ENCODE results near the gene RECQL5.
"Not testable (repeated sequence)": the region's sequence is repeated elsewhere in the genome, so short reads cannot be mapped to it uniquely, and the experiment has no call there.

RECQL5 gene

DNA sequence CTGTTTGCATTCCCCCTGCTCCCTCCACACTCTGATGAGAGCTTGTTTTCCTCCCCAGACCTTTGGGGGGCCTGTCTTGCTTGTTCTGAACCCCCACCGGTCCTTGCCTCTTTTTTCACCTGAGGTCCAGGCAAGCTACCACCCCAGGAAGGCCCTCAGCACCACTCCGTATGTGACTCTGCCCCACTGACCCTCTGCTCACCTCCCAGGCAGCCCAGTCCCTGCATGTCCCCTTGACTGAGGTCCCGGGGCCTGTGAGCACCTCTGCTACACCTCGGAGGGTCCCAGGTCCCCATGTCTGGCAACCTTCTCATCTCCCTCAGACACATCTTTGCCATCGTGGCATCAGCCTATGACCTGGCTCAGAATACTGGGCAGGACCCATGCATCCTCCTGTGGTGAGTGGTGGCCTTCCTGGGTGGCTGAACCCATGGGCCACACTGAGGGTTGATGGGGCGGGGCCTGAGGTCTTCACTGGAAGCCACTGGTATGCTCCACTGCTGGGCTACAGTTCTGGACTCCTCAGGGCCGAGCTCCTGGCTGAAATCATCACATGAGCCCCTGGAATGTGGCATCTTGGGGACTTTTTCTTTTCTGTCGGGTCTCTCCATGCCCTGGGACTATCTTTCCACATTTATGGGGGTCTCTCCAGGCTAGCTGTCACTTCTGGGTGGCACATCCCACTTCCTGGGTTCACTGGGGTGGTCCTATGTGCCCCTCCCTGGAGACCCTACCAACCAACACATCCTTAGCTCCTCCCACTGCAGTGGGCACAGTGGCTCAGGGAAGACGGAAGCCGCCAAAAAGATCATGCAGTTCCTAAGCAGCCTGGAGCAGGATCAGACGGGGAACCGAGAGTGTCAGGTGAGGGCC, 75.9 kb downstream of the RECQL5 start:
- Histone ChIP-seq H3K4me3 (ENCODE audit: low read length in 2 of 2) (no peak overlapping the region), H3K27ac (ENCODE audit: low read depth in 2 of 2, low read length in 2 of 2) (no peak overlapping the region), H3K9me3 (ENCODE audit: control insufficient read depth in 2 of 2, low read length in 2 of 2) (no peaks in the 10 kb centered on the region)

DNA sequence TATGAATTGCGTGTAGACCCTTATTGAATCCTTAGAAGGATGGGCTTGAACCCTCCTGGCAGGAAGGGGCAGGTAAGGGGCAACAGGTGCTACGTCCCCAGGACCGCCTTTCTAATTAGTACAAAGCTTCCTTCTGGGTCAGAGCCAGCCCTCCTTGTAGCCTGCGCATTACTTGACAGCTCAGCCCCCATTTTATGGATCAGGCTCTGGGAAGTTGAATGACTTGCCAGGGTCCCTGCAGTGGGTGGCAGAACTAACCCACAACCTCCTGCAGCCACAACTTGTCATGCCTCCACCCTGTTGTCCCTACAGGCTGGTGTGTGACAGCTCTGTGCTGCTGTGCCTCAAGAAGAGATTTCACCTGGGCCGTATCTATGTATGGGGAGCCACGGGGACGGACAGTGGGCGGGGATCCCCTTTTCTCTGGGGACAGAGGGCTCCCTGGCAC, 76.6 kb downstream of the RECQL5 start:
- H3K9ac ChIP-seq (ENCODE audit: low read depth in 1 of 2, low read length in 2 of 2), result peak overlapping the region in 1 of 2 donors; percentile 12
- H3K27ac ChIP-seq (ENCODE audit: low read depth in 2 of 2, low read length in 2 of 2), result no peak overlapping the region
- no peaks in the 10 kb centered on the region for H3K9me3 ChIP-seq (ENCODE audit: control insufficient read depth in 2 of 2, low read length in 2 of 2)
- peaks cover 9 to 11% of the 10 kb centered on the region in 2 donors for H3K4me1 ChIP-seq (ENCODE audit: control insufficient read depth in 2 of 2, insufficient read depth in 2 of 2, low read length in 2 of 2)
- peak overlapping the region in 1 of 2 donors; percentile 48 for H3K4me3 ChIP-seq (ENCODE audit: low read length in 2 of 2)
- H3K36me3 ChIP-seq (ENCODE audit: control insufficient read depth in 2 of 2, insufficient read depth in 2 of 2, low read length in 2 of 2), result no peaks in the 10 kb centered on the region
- no peaks in the 10 kb centered on the region for H3K27me3 ChIP-seq (ENCODE audit: control insufficient read depth in 2 of 2, insufficient read depth in 2 of 2, low read length in 2 of 2)

More for the DNA sequence above, 75.9 kb downstream of the RECQL5 start:
- Histone ChIP-seq H3K4me1 (ENCODE audit: control insufficient read depth in 2 of 2, insufficient read depth in 2 of 2, low read length in 2 of 2) (peaks cover 9 to 11% of the 10 kb centered on the region in 2 donors), H3K9ac (ENCODE audit: low read depth in 1 of 2, low read length in 2 of 2) (no peak overlapping the region), H3K27me3 (ENCODE audit: control insufficient read depth in 2 of 2, insufficient read depth in 2 of 2, low read length in 2 of 2) (no peaks in the 10 kb centered on the region), H3K36me3 (ENCODE audit: control insufficient read depth in 2 of 2, insufficient read depth in 2 of 2, low read length in 2 of 2) (no peaks in the 10 kb centered on the region)

GRCh38 chr17:75589919-75590303, 77.0 kb downstream of the RECQL5 start:
- H3K27ac ChIP-seq (ENCODE audit: low read depth in 2 of 2, low read length in 2 of 2), result peak overlapping the region in 1 of 2 donors; percentile 61
- peaks cover 9 to 11% of the 10 kb centered on the region in 2 donors for H3K4me1 ChIP-seq (ENCODE audit: control insufficient read depth in 2 of 2, insufficient read depth in 2 of 2, low read length in 2 of 2)
- no peaks in the 10 kb centered on the region for H3K36me3 ChIP-seq (ENCODE audit: control insufficient read depth in 2 of 2, insufficient read depth in 2 of 2, low read length in 2 of 2)
- H3K9ac ChIP-seq (ENCODE audit: low read depth in 1 of 2, low read length in 2 of 2), result peak overlapping the region in 1 of 2 donors; percentile 68
- H3K27me3 ChIP-seq (ENCODE audit: control insufficient read depth in 2 of 2, insufficient read depth in 2 of 2, low read length in 2 of 2), result no peaks in the 10 kb centered on the region
- no peaks in the 10 kb centered on the region for H3K9me3 ChIP-seq (ENCODE audit: control insufficient read depth in 2 of 2, low read length in 2 of 2)
- peak overlapping the region in 1 of 2 donors; percentile 48 for H3K4me3 ChIP-seq (ENCODE audit: low read length in 2 of 2)

- H3K27ac ChIP-seq (ENCODE audit: low read depth in 2 of 2, low read length in 2 of 2), result peak overlapping the region; percentile 82 to 90
- H3K36me3 ChIP-seq (ENCODE audit: control insufficient read depth in 2 of 2, insufficient read depth in 2 of 2, low read length in 2 of 2), result no peaks in the 10 kb centered on the region
- H3K27me3 ChIP-seq (ENCODE audit: control insufficient read depth in 2 of 2, insufficient read depth in 2 of 2, low read length in 2 of 2), result no peaks in the 10 kb centered on the region
- H3K9me3 ChIP-seq (ENCODE audit: control insufficient read depth in 2 of 2, low read length in 2 of 2), result no peaks in the 10 kb centered on the region
- H3K9ac ChIP-seq (ENCODE audit: low read depth in 1 of 2, low read length in 2 of 2), result peak overlapping the region; percentile 68 to 81
- peaks cover 9 to 11% of the 10 kb centered on the region in 2 donors for H3K4me1 ChIP-seq (ENCODE audit: control insufficient read depth in 2 of 2, insufficient read depth in 2 of 2, low read length in 2 of 2)
- H3K4me3 ChIP-seq (ENCODE audit: low read length in 2 of 2), result peak overlapping the region; percentile 64 to 71
Measured at GRCh38 chr17:75589012-75589918, 77.7 kb downstream of the RECQL5 start.

GRCh38 chr17:75588596-75589011, 78.3 kb downstream of the RECQL5 start:
- Histone ChIP-seq H3K9ac (ENCODE audit: low read depth in 1 of 2, low read length in 2 of 2) (peak overlapping the region; percentile 68 to 81), H3K27me3 (ENCODE audit: control insufficient read depth in 2 of 2, insufficient read depth in 2 of 2, low read length in 2 of 2) (no peaks in the 10 kb centered on the region), H3K9me3 (ENCODE audit: control insufficient read depth in 2 of 2, low read length in 2 of 2) (no peaks in the 10 kb centered on the region), H3K4me3 (ENCODE audit: low read length in 2 of 2) (peak overlapping the region; percentile 64 to 71), H3K4me1 (ENCODE audit: control insufficient read depth in 2 of 2, insufficient read depth in 2 of 2, low read length in 2 of 2) (peaks cover 9 to 11% of the 10 kb centered on the region in 2 donors), H3K27ac (ENCODE audit: low read depth in 2 of 2, low read length in 2 of 2) (peak overlapping the region; percentile 82 to 90), H3K36me3 (ENCODE audit: control insufficient read depth in 2 of 2, insufficient read depth in 2 of 2, low read length in 2 of 2) (no peaks in the 10 kb centered on the region)

- Histone ChIP-seq H3K36me3 (ENCODE audit: control insufficient read depth in 2 of 2, insufficient read depth in 2 of 2, low read length in 2 of 2) (no peaks in the 10 kb centered on the region), H3K27ac (ENCODE audit: low read depth in 2 of 2, low read length in 2 of 2) (peak within 1 kb of the TSS; percentile 82 to 90), H3K4me3 (ENCODE audit: low read length in 2 of 2) (peak within 1 kb of the TSS; percentile 64 to 71), H3K27me3 (ENCODE audit: control insufficient read depth in 2 of 2, insufficient read depth in 2 of 2, low read length in 2 of 2) (no peaks in the 10 kb centered on the region), H3K9me3 (ENCODE audit: control insufficient read depth in 2 of 2, low read length in 2 of 2) (no peaks in the 10 kb centered on the region), H3K4me1 (ENCODE audit: control insufficient read depth in 2 of 2, insufficient read depth in 2 of 2, low read length in 2 of 2) (peaks cover 9 to 11% of the 10 kb centered on the region in 2 donors), H3K9ac (ENCODE audit: low read depth in 1 of 2, low read length in 2 of 2) (peak within 1 kb of the TSS; percentile 68 to 81)
Measured at GRCh38 chr17:75587675-75588595, 79.0 kb downstream of the RECQL5 start, which contains the start of gene MYO15B. MYO15B (plus strand) TSS chr17:75587800; CDS start chr17:75588058, 258 bp downstream.

- H3K9ac ChIP-seq (ENCODE audit: low read depth in 1 of 2, low read length in 2 of 2), result no peak overlapping the region
- no peak overlapping the region for H3K27ac ChIP-seq (ENCODE audit: low read depth in 2 of 2, low read length in 2 of 2)
Measured at GRCh38 chr17:75584849-75585175, 82.1 kb downstream of the RECQL5 start.

GRCh38 chr17:75583197-75583596, 83.8 kb downstream of the RECQL5 start:
- not testable (repeated sequence) for H3K9me3 ChIP-seq (ENCODE audit: control insufficient read depth in 2 of 2, low read length in 2 of 2)

More at GRCh38 chr17:75584849-75585175, 82.1 kb downstream of the RECQL5 start:
- Histone ChIP-seq H3K9me3 (ENCODE audit: control insufficient read depth in 2 of 2, low read length in 2 of 2) (no peaks in the 10 kb centered on the region), H3K4me1 (ENCODE audit: control insufficient read depth in 2 of 2, insufficient read depth in 2 of 2, low read length in 2 of 2) (peaks cover 9 to 11% of the 10 kb centered on the region in 2 donors), H3K4me3 (ENCODE audit: low read length in 2 of 2) (no peak overlapping the region), H3K27me3 (ENCODE audit: control insufficient read depth in 2 of 2, insufficient read depth in 2 of 2, low read length in 2 of 2) (no peaks in the 10 kb centered on the region), H3K36me3 (ENCODE audit: control insufficient read depth in 2 of 2, insufficient read depth in 2 of 2, low read length in 2 of 2) (no peaks in the 10 kb centered on the region)

GRCh38 chr17:75581121-75581725, 85.7 kb downstream of the RECQL5 start:
- H3K27me3 ChIP-seq (ENCODE audit: control insufficient read depth in 2 of 2, insufficient read depth in 2 of 2, low read length in 2 of 2); H3K27ac ChIP-seq (ENCODE audit: low read depth in 2 of 2, low read length in 2 of 2); H3K9ac ChIP-seq (ENCODE audit: low read depth in 1 of 2, low read length in 2 of 2); H3K36me3 ChIP-seq (ENCODE audit: control insufficient read depth in 2 of 2, insufficient read depth in 2 of 2, low read length in 2 of 2); H3K9me3 ChIP-seq (ENCODE audit: control insufficient read depth in 2 of 2, low read length in 2 of 2): not testable (repeated sequence)
- peaks cover 11 to 25% of the 10 kb centered on the region in 2 donors for H3K4me1 ChIP-seq (ENCODE audit: control insufficient read depth in 2 of 2, insufficient read depth in 2 of 2, low read length in 2 of 2)
- peak overlapping the region in 1 of 2 donors; percentile 28 for H3K4me3 ChIP-seq (ENCODE audit: low read length in 2 of 2)

More at GRCh38 chr17:75583197-75583596, 83.8 kb downstream of the RECQL5 start:
- H3K9ac ChIP-seq (ENCODE audit: low read depth in 1 of 2, low read length in 2 of 2); H3K4me3 ChIP-seq (ENCODE audit: low read length in 2 of 2); H3K27me3 ChIP-seq (ENCODE audit: control insufficient read depth in 2 of 2, insufficient read depth in 2 of 2, low read length in 2 of 2); H3K36me3 ChIP-seq (ENCODE audit: control insufficient read depth in 2 of 2, insufficient read depth in 2 of 2, low read length in 2 of 2); H3K27ac ChIP-seq (ENCODE audit: low read depth in 2 of 2, low read length in 2 of 2): not testable (repeated sequence)
- peaks cover 19 to 20% of the 10 kb centered on the region in 2 donors for H3K4me1 ChIP-seq (ENCODE audit: control insufficient read depth in 2 of 2, insufficient read depth in 2 of 2, low read length in 2 of 2)

All from mucosa of rectum (tissue), 2 donors.